HEK293T (cell line): ENCODE measurements around the gene MIPOL1.
"Not testable (repeated sequence)": the region's sequence is repeated elsewhere in the genome, so short reads cannot be mapped to it uniquely, and the experiment has no call there.

Source experiments
- CTCF ChIA-PET: fragments of 350-600 bp; formaldehyde crosslinking; extraction: SDS; loops from one replicate; lab custom pipeline; 2021; ENCODE audit warnings: antibody characterized with exemption, inconsistent platforms; lab: Yijun Ruan, JAX
- POLR2A ChIA-PET: fragments of 350-600 bp; formaldehyde crosslinking; extraction: SDS; loops from one replicate; lab custom pipeline; 2020; ENCODE audit warnings: antibody characterized with exemption, inconsistent platforms; lab: Yijun Ruan, JAX
- DNase-seq: peaks from one replicate; pipeline ENCODE4 v3.0.0; 2012; ENCODE audit warnings: mixed read lengths; ENCODE audit errors: extremely low spot score
- ARNT ChIP-seq: fragments of 450-650 bp; IDR thresholded peaks from 2 replicates; pipeline ENCODE4 v1.6.1; 2017; ENCODE audit warnings: mild to moderate bottlenecking
- BHLHE40 ChIP-seq: fragments of 450-650 bp; IDR thresholded peaks from 2 replicates; pipeline ENCODE4 v1.6.1; 2016; ENCODE audit warnings: mild to moderate bottlenecking, moderate library complexity, borderline replicate concordance
- CTBP1 ChIP-seq: fragments of 450-650 bp; IDR thresholded peaks from 2 replicates; pipeline ENCODE4 v1.6.1; 2016; ENCODE audit warnings: borderline replicate concordance
- ELF4 ChIP-seq: fragments of 450-650 bp; IDR thresholded peaks from 2 replicates; pipeline ENCODE4 v1.6.1; 2017; ENCODE audit warnings: antibody characterized with exemption
- FOXA1 ChIP-seq: fragments of 450-650 bp; IDR thresholded peaks from 2 replicates; pipeline ENCODE4 v1.6.1; 2016; ENCODE audit warnings: mild to moderate bottlenecking
- FOXK2 ChIP-seq: fragments of 450-650 bp; IDR thresholded peaks from 2 replicates; pipeline ENCODE4 v1.6.1; 2016; ENCODE audit warnings: mild to moderate bottlenecking
- FOXM1 ChIP-seq: fragments of 450-650 bp; IDR thresholded peaks from 2 replicates; pipeline ENCODE4 v1.6.1; 2017; ENCODE audit warnings: mild to moderate bottlenecking, borderline replicate concordance
- HDGF ChIP-seq: fragments of 450-650 bp; IDR thresholded peaks from 2 replicates; pipeline ENCODE4 v1.6.1; 2017; ENCODE audit warnings: antibody characterized with exemption, borderline replicate concordance
- L3MBTL2 ChIP-seq: fragments of 450-650 bp; conservative IDR thresholded peaks from 2 replicates; pipeline ENCODE4 v1.6.1; 2016; ENCODE audit warnings: mild to moderate bottlenecking
- LEF1 ChIP-seq: fragments of 450-650 bp; IDR thresholded peaks from 2 replicates; pipeline ENCODE4 v1.6.1; 2017; ENCODE audit warnings: mild to moderate bottlenecking, borderline replicate concordance
- NFRKB ChIP-seq: fragments of 450-650 bp; IDR thresholded peaks from 2 replicates; pipeline ENCODE4 v1.6.1; 2016; ENCODE audit warnings: mild to moderate bottlenecking, moderate library complexity
- SP1 ChIP-seq: fragments of 450-650 bp; IDR thresholded peaks from 2 replicates; pipeline ENCODE4 v1.6.1; 2017
- SUZ12 ChIP-seq: fragments of 450-650 bp; IDR thresholded peaks from 2 replicates; pipeline ENCODE4 v1.6.1; 2016; ENCODE audit warnings: mild to moderate bottlenecking
- TARDBP ChIP-seq: fragments of 450-650 bp; IDR thresholded peaks from 2 replicates; pipeline ENCODE4 v1.6.1; 2016
- ZNF384 ChIP-seq: fragments of 450-650 bp; IDR thresholded peaks from 2 replicates; pipeline ENCODE4 v1.6.1; 2016
- TF ChIP-seq, protein P1 (sequence below): fragments of 450-650 bp; IDR thresholded peaks from 2 replicates; pipeline ENCODE4 v1.6.1; 2016

The MIPOL1 gene

DNA sequence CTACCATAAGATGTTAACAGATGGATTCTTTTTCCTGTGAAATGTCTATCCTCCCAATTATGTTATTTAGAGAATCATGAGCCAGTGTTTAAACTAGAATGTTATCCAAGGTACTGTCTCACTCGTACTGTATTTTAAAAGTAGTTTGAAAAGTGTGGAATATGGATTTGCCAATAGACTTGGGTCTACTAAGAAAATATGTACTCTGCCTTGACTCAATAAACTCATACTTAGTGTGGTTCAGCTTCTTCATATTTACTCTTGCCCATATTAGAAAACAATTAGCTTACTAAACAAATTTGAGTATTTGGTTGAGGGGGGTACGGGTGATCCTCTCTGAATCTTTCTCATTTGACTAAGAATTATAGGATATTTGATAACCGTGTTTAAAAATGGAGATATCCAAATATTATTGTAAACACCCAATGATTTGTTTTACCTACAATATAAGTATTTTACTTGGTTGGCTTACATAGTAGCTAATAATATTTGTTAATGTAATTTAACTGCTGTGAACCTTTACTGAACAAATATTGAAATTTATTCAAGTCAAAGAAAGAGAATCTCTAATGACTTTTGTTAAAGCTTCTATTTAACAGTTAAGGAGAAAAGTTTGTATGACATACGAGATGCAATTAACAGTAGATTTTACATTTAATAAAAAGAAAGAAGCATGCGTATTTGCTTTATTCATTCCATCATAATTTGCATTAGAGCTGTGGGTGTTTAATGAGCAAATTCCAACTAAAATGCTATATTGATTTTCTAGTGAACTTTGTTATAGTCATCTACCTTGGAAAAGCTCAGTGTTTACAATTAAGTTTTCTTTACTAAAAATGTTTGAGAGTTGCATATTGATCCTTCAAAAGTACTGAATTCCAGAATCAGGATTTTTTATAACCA is 81.2 kb downstream of the MIPOL1 start:
- TF ChIP-seq SUZ12 (no peak), SP1 (no peak), ARNT (no peak), LEF1 (no peak), FOXK2 (no peak), FOXM1 (no peak), BHLHE40 (no peak), ZNF384 (no peak), L3MBTL2 (no peak), FOXA1 (no peak), NFRKB (no peak), CTBP1 (no peak), ELF4 (no peak), TARDBP (no peak), HDGF (no peak)
- TF ChIP-seq, protein P1, sequence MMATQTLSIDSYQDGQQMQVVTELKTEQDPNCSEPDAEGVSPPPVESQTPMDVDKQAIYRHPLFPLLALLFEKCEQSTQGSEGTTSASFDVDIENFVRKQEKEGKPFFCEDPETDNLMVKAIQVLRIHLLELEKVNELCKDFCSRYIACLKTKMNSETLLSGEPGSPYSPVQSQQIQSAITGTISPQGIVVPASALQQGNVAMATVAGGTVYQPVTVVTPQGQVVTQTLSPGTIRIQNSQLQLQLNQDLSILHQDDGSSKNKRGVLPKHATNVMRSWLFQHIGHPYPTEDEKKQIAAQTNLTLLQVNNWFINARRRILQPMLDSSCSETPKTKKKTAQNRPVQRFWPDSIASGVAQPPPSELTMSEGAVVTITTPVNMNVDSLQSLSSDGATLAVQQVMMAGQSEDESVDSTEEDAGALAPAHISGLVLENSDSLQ, result no peak
- POLR2A ChIA-PET, result no interaction called here
- DNase-seq, result no peak
- CTCF ChIA-PET, result interaction anchor here (0.5 kb wide), 1 partner anchor 159 kb away, joined by 3 read pairs; no protein-coding TSS in a partner anchor

DNA sequence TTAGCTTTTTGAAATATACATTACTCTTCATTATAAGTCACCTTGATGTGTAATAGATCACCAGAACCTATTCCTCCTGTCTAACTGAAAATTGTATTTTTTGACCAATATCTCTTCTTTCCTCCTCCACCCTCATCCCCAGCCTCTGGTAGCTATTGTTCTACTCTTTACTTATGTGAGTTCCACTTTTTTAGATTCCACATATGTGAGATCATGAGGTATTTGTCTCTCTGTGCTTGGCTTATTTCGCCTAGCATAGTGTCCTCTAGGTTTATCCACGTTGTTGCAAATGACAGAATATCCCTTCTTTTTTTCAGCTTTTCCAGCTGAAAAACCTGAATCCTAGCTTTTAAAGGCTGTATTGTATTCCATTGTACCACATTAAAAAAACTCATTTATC is 82.1 kb downstream of the MIPOL1 start:
- DNase-seq, result no peak
- ChIA-PET CTCF (interaction anchor here (0.5 to 0.6 kb wide), 2 partner anchors 160 to 1759 kb away, joined by 3 read pairs; no protein-coding TSS in a partner anchor), POLR2A (no interaction called here)
- TF ChIP-seq BHLHE40 (no peak), SP1 (no peak), ARNT (no peak), FOXK2 (no peak), FOXA1 (no peak), HDGF (no peak), SUZ12 (no peak), CTBP1 (no peak), LEF1 (no peak), TARDBP (no peak), ELF4 (no peak), FOXM1 (no peak), ZNF384 (no peak), L3MBTL2 (no peak), NFRKB (no peak)
- TF ChIP-seq, protein P1, result no peak

GRCh38 chr14:37284760-37285159 is 87.0 kb downstream of the MIPOL1 start:
- DNase-seq, result no peak
- POLR2A ChIA-PET, result no interaction called here
- no peak for TF ChIP-seq SP1
- no peak for TF ChIP-seq ELF4
- no peak for TF ChIP-seq SUZ12
- TF ChIP-seq L3MBTL2, result no peak
- no peak for TF ChIP-seq CTBP1
- no peak for TF ChIP-seq NFRKB
- TF ChIP-seq HDGF, result no peak
- TF ChIP-seq TARDBP, result no peak
- TF ChIP-seq FOXK2, result no peak
- no peak for TF ChIP-seq FOXM1
- no peak for TF ChIP-seq FOXA1
- TF ChIP-seq, protein P1, result no peak
- TF ChIP-seq ZNF384, result no peak
- TF ChIP-seq ARNT, result no peak
- TF ChIP-seq BHLHE40, result no peak
- TF ChIP-seq LEF1, result no peak
- CTCF ChIA-PET, result no interaction called here

DNA sequence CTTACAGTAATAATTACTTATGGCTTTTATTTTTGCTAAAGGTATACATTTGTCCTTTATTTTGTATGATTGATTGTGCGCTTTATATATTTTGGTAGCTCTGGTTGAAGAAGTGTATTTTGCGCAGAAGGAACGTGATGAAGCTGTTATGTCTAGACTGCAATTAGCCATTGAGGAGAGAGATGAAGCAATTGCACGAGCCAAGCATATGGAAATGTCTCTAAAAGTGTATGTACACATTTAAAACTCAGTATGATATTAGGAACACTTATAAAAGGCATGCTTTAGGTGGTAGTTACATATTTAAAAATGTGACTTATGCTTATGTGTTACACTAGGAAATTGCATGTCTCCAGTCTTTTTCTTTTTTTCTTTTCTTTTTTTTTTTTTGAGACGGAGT is 87.5 kb downstream of the MIPOL1 start:
- TF ChIP-seq L3MBTL2 (no peak), NFRKB (no peak), ARNT (no peak), ELF4 (no peak), FOXK2 (no peak)
- TF ChIP-seq, protein P1, result no peak

DNA sequence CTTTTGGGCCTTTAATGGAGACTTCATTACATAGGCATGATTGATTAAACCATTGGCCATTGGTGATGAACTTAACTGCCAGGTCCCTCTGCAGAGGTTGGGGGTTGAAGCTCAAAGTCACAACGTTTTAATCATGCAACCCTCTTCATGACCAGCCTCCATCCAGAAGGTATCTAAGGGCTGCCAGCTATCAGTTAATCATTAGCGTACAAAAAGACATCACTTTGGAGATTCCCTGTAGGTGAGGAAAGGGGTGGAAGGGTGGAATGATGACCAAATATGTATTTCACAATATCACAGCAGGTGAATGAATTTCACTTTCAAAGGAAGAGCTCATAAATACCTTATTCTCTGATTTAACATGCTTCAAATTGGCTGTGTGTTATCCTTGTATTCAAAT is 92.0 kb downstream of the MIPOL1 start:
- POLR2A ChIA-PET, result no interaction called here
- TF ChIP-seq CTBP1 (no peak), SP1 (no peak), HDGF (no peak), ARNT (no peak), L3MBTL2 (no peak), NFRKB (no peak), FOXK2 (no peak), ELF4 (no peak), LEF1 (no peak), TARDBP (no peak), FOXA1 (no peak), FOXM1 (no peak), ZNF384 (no peak), BHLHE40 (no peak), SUZ12 (no peak)
- TF ChIP-seq, protein P1, result no peak
- CTCF ChIA-PET, result no interaction called here
- no peak for DNase-seq

More for the DNA sequence above, 87.5 kb downstream of the MIPOL1 start:
- DNase-seq, result no peak
- CTCF ChIA-PET, result no interaction called here
- POLR2A ChIA-PET, result no interaction called here

- CTCF ChIA-PET, POLR2A ChIA-PET, DNase-seq: not testable (repeated sequence)
Observed at GRCh38 chr14:37295262-37295661, 97.5 kb downstream of the MIPOL1 start.
